ENCODE data around the gene MSRB1.

MSRB1 gene

DNA sequence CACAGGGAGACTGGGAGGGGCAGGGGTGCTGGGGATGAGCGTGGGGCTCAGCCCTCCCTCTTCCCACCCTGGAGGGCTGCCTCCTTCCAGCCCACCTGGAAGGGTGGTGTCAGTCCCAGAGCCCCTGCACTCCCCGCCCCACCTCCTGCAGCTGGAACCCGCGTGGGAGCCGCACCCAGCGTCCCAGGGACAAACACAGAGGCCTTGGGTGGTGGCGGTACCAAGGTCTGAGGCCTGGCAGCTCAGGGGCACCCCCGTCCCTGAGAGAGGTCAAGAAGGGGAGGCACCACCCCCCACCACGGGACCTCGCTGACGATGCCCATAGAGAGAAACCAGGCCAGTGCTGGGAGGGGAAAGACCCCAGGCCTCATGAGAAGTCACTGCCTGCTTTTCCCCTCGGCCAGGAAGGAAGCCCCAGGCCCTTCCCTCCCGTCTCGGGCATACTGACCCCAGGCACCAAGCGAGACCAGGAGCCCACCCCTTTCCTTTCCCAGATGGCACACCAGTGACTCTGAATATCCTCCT, 28.9 kb downstream of the MSRB1 start:
- DNase-seq (ENCODE audit: extremely low read depth, low read depth), result no peak
- TF ChIP-seq, protein P1, sequence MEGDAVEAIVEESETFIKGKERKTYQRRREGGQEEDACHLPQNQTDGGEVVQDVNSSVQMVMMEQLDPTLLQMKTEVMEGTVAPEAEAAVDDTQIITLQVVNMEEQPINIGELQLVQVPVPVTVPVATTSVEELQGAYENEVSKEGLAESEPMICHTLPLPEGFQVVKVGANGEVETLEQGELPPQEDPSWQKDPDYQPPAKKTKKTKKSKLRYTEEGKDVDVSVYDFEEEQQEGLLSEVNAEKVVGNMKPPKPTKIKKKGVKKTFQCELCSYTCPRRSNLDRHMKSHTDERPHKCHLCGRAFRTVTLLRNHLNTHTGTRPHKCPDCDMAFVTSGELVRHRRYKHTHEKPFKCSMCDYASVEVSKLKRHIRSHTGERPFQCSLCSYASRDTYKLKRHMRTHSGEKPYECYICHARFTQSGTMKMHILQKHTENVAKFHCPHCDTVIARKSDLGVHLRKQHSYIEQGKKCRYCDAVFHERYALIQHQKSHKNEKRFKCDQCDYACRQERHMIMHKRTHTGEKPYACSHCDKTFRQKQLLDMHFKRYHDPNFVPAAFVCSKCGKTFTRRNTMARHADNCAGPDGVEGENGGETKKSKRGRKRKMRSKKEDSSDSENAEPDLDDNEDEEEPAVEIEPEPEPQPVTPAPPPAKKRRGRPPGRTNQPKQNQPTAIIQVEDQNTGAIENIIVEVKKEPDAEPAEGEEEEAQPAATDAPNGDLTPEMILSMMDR (IDR thresholded peaks at IDR 0.05; ENCODE audit: low read depth, low read length, missing control alignments), result no peak
- no peak overlapping the region for H3K4me3 ChIP-seq (replicated peaks; ENCODE audit: low read depth, low read length)

DNA sequence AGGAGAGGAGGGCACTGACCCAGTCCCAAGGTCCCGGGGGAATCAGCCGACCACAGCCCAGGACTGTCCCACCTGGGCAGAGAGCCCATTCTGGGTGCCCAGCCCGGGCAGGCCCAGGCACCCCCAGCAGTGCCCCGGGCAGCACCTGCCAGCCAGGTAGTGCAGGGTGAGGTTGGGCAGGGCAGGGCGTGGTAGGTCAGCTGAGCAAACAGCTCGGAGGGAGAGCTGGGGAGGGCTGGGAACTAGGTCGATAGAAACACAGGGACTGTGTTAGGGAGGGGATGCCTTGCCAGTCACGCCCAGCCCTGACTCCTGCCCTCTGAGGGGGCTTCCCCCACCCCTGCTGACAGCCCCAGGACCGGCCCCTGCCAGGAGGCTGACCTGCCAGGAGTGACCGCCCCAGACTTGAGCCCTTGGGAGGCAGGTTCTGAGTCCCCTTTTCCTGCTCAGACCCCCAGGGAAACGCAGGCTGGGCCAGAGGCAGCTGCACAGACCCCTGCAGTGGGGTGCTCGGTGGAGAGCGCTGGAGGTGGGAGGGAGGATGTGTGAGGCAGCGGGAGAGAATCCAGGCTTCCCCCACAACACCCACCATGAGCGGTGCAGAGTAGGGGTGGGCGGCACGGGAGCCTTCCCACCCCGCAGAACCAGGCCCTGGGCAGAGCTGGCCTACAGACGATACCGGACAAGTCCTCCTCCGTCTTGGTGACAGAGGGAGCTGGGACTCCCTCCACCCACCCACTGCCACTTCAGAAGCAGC, 29.5 kb downstream of the MSRB1 start:
- H3K4me3 ChIP-seq (replicated peaks; ENCODE audit: low read depth, low read length), result no peak overlapping the region
- TF ChIP-seq, protein P1 (IDR thresholded peaks at IDR 0.05; ENCODE audit: low read depth, low read length, missing control alignments), result no peak
- DNase-seq (ENCODE audit: extremely low read depth, low read depth), result no peak

DNA sequence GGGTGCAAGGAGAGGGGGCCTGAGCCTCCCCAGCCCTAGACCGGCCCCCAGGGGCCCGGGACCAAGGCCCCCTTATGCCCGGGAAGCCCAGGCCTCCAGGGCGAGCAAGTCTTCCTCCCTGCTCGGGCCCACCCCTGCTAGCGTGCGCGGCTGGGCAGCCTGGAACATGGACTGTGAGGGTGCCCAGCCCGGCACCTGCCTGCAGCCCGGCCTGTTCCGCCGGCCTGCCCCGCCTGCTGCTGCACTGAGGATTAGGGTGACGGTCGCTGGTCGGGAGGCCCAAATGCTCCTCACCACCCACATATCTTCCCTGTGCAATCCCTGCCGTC, 30.8 kb downstream of the MSRB1 start:
- no peak for DNase-seq (ENCODE audit: extremely low read depth, low read depth)
- no peak overlapping the region for H3K4me3 ChIP-seq (replicated peaks; ENCODE audit: low read depth, low read length)
- TF ChIP-seq, protein P1 (IDR thresholded peaks at IDR 0.05; ENCODE audit: low read depth, low read length, missing control alignments), result no peak

DNA sequence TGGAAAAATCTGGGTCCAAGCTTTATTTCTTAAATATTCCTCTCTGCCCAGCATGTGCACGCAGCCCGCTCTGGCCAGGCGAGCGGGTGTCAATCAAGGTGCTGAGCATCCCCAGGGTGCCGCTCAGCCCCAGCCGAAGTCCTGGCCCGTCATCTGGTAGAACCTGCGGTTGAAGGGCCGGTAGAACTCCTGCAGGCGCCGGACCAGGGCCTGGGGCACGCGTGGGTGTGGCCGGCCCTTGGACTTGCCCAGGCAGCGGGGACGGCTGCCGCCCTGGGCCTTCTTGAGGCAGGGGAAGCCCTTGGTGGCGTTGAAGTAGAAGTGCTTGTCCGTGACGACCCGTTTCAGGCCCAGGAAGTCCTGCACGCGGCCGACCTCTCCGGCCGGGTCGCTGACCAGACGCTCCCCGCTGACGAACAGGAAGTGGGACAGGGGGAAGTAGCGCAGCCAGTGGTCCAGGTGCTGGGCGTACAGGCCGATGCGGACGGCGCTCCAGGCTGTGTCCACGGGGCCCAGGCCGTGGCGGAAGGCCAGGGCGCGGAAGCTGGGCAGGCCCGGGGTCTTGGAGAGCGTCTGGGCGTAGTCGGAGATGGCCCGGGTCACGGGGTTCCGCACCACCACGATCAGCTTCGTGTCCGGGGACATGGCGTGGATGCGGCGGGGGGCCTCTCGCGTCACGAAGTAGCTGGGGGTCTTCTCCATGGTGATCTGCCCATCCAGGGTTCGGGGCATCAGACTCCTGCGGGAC, 31.4 kb downstream of the MSRB1 start:
- no peak overlapping the region for H3K4me3 ChIP-seq (replicated peaks; ENCODE audit: low read depth, low read length)
- TF ChIP-seq, protein P1 (IDR thresholded peaks at IDR 0.05; ENCODE audit: low read depth, low read length, missing control alignments), result no peak
- DNase-seq (ENCODE audit: extremely low read depth, low read depth), result no peak

DNA sequence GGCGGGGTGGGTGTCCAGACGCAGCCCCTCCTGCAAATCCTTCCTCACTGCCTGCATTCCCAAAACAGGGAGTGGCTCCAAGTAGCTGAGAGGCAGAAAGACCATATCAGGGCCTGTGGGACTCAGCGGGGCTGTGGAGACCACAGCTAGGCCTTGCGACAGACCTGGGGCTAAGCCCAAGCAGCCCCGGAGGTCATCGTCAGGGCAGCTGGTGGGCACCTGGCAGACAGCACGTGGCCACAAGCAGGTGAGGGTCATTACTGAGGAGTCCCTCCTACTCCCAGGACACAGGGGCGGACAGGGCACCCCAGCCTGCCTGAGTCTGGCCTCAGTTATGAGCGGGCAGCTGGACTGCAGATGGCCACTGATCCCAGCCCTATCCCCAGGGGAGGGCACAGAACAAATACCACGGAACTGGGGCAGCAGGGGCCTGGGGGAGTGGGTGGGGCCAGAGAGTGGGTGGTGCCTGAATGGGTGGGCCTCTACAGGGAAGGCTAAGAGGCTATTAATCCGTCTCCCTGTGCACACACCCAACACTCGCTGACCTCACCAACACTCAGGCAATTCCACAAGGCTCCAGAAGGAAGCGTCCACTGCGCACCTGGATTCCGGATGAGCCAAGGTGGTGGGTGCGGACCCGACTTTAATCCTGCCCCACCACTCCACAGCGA, 33.3 kb downstream of the MSRB1 start:
- no peak overlapping the region for H3K4me3 ChIP-seq (replicated peaks; ENCODE audit: low read depth, low read length)
- DNase-seq (ENCODE audit: extremely low read depth, low read depth), result no peak
- TF ChIP-seq, protein P1 (IDR thresholded peaks at IDR 0.05; ENCODE audit: low read depth, low read length, missing control alignments), result no peak

DNA sequence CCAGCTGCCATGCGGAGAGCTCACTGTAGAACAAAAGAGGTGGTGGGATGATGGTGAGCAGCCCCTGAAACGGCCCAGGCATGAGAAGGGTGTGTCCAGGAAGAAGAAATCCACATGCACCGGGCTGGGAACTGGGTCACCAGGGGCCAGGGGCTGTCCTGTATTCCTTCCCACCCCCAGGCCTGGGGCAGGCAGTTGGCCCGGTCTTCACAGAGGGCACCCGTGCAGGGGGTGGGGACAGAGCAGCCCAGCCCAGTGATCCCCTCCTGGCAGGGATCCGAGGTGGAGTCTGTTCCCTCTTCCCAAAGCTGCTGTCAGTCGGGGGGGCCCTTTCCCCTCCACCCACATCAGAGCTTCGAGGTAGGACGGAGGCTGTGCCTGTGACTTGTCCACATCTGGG, 34.0 kb downstream of the MSRB1 start:
- no peak for DNase-seq (ENCODE audit: extremely low read depth, low read depth)
- TF ChIP-seq, protein P1 (IDR thresholded peaks at IDR 0.05; ENCODE audit: low read depth, low read length, missing control alignments), result no peak
- H3K4me3 ChIP-seq (replicated peaks; ENCODE audit: low read depth, low read length), result no peak overlapping the region
